Mucosa of stomach (tissue), 1 donor: Measurements from ENCODE around the gene PSKH1.

ENCODE experiments used
- H3K27me3 ChIP-seq: one replicate; pipeline ENCODE4 v1.7.0; 2013; ENCODE audit warnings: mild to moderate bottlenecking, low read length; ENCODE audit not compliant: control insufficient read depth, insufficient read depth
- H3K36me3 ChIP-seq: one replicate; pipeline ENCODE4 v1.7.0; 2013; ENCODE audit warnings: low read length; ENCODE audit not compliant: control insufficient read depth, insufficient read depth
- H3K4me1 ChIP-seq: one replicate; pipeline ENCODE4 v1.7.0; 2013; ENCODE audit warnings: mild to moderate bottlenecking, low read length; ENCODE audit not compliant: control insufficient read depth, insufficient read depth
- H3K4me3 ChIP-seq: one replicate; pipeline ENCODE4 v1.7.0; 2013; ENCODE audit warnings: low read length
- H3K9ac ChIP-seq: one replicate; pipeline ENCODE4 v1.7.0; 2013; ENCODE audit warnings: mild to moderate bottlenecking, low read length, moderate library complexity
- H3K9me3 ChIP-seq: one replicate; pipeline ENCODE4 v1.7.0; 2013; ENCODE audit warnings: mild to moderate bottlenecking, low read length, moderate library complexity; ENCODE audit not compliant: control insufficient read depth
- donor health status: Pancreatic carcinoma.

PSKH1 gene

DNA sequence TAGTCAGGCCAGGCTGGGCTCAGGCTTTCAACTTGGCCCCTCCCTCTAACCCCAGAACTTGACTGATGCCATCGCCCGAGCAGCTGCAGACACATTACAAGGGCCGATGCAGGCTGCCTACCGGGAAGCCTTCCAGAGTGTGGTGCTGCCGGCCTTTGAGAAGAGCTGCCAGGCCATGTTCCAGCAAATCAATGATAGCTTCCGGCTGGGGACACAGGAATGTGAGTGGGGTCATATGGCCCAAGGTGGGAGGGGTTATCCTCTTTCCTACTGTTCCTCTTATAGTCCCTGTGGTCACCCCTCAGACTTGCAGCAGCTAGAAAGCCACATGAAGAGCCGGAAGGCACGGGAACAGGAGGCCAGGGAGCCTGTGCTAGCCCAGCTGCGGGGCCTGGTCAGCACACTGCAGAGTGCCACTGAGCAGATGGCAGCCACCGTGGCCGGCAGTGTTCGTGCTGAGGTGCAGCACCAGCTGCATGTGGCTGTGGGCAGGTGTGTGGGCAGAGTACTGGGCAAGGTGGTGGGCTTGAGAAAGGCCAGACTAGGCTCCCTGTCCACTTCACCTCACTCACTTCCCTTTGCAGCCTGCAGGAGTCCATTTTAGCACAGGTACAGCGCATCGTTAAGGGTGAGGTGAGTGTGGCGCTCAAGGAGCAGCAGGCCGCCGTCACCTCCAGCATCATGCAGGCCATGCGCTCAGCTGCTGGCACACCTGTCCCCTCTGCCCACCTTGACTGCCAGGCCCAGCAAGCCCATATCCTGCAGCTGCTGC lies 10.5 kb upstream of the PSKH1 start:
- H3K27me3 ChIP-seq, result no peaks in the 10 kb centered on the region
- H3K4me3 ChIP-seq, result no peak overlapping the region
- H3K4me1 ChIP-seq, result peaks cover 10% of the 10 kb centered on the region
- peaks cover 48% of the 10 kb centered on the region for H3K36me3 ChIP-seq
- H3K9me3 ChIP-seq, result no peaks in the 10 kb centered on the region
- H3K9ac ChIP-seq, result no peak overlapping the region

DNA sequence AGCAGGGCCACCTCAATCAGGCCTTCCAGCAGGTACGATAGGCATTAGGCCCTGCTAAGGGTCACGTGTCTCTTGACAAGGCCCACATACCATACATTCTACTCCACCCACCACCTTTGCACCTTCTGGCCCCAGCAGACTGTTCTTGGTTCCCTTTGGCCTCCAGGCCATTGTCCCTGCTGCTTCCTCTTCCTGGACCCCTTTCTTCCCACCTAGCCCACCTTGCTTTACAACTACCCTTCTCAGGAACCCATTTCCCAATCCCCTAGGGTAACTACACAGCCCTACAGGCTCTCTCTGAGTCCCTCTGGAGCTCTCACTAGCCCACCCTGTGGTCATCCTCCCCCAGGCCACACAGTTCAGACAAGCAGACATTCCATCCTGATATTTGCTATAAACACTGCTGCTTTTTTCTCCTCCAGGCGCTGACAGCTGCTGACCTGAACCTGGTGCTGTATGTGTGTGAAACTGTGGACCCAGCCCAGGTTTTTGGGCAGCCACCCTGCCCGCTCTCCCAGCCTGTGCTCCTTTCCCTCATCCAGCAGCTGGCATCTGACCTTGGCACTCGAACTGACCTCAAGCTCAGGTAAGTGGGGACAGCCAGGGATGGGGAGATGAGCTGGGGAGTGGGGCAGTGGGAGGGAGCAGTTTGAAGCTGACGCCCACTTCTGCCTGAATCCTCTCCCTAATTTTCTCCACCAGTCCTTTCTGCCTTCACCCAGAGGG lies 9.7 kb upstream of the PSKH1 start:
- H3K4me1 ChIP-seq, result peaks cover 10% of the 10 kb centered on the region
- no peaks in the 10 kb centered on the region for H3K9me3 ChIP-seq
- peaks cover 44% of the 10 kb centered on the region for H3K36me3 ChIP-seq
- H3K27me3 ChIP-seq, result no peaks in the 10 kb centered on the region
- no peak overlapping the region for H3K9ac ChIP-seq
- no peak overlapping the region for H3K4me3 ChIP-seq

DNA sequence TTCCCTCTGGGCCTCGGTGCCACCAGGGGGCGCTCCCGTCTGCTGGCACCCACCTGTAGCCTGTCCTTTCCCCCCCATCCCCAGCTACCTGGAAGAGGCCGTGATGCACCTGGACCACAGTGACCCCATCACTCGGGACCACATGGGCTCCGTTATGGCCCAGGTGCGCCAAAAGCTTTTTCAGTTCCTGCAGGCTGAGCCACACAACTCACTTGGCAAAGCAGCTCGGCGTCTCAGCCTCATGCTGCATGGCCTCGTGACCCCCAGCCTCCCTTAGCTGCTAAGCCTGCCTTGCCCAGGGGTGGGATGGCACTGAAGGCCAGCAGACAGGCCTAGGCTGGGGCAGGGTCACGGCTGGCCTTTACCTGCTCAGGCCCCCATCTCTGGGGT lies 9.2 kb upstream of the PSKH1 start:
- no peaks in the 10 kb centered on the region for H3K9me3 ChIP-seq
- peaks cover 44% of the 10 kb centered on the region for H3K36me3 ChIP-seq
- H3K4me1 ChIP-seq, result peaks cover 10% of the 10 kb centered on the region
- H3K9ac ChIP-seq, result no peak overlapping the region
- H3K27me3 ChIP-seq, result no peaks in the 10 kb centered on the region
- no peak overlapping the region for H3K4me3 ChIP-seq

DNA sequence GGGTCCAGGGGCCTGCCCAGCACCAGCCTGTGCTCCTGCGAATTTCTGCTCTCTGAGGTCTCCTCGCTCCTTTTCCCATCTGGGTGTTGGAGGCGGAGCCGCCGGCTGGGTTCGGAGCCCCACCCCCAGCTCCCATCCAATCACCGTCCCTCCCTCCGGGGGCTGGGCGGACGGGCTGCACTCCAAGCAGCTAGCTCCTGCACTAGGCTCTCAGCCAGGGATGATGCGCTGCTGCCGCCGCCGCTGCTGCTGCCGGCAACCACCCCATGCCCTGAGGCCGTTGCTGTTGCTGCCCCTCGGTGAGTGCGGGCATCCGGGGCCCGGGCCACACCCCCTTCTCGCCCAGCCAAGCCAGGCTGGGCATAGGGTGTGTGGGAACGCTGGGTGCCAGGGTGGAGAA lies 8.4 kb upstream of the PSKH1 start, which contains the start of gene NRN1L:
Gene NRN1L, plus strand, starts transcription at position 202 of the 400 bp plus-strand sequence. Its CDS starts 19 bp downstream, at position 221.
- no peak within 1 kb of the TSS for H3K9ac ChIP-seq
- peaks cover 10% of the 10 kb centered on the region for H3K4me1 ChIP-seq
- no peaks in the 10 kb centered on the region for H3K9me3 ChIP-seq
- no peak within 1 kb of the TSS for H3K4me3 ChIP-seq
- no peaks in the 10 kb centered on the region for H3K27me3 ChIP-seq
- H3K36me3 ChIP-seq, result peaks cover 37% of the 10 kb centered on the region

DNA sequence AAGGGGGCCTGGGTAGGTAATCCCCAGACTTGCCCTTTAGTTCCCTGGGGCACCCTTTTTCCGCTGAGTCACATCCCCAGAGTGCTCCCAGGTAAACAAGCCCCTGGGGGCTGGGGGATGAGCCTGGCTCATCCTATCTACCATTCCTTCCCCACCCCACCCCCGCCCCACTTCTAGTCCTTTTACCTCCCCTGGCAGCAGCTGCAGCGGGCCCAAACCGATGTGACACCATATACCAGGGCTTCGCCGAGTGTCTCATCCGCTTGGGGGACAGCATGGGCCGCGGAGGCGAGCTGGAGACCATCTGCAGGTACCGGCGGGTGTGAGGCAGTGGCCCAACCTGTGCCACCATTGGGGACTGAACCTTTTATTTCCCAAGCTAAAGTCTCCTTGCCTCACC lies 7.5 kb upstream of the PSKH1 start:
- H3K9ac ChIP-seq, result no peak overlapping the region
- peaks cover 29% of the 10 kb centered on the region for H3K36me3 ChIP-seq
- H3K4me3 ChIP-seq, result no peak overlapping the region
- no peaks in the 10 kb centered on the region for H3K9me3 ChIP-seq
- H3K4me1 ChIP-seq, result peaks cover 10% of the 10 kb centered on the region
- no peaks in the 10 kb centered on the region for H3K27me3 ChIP-seq

DNA sequence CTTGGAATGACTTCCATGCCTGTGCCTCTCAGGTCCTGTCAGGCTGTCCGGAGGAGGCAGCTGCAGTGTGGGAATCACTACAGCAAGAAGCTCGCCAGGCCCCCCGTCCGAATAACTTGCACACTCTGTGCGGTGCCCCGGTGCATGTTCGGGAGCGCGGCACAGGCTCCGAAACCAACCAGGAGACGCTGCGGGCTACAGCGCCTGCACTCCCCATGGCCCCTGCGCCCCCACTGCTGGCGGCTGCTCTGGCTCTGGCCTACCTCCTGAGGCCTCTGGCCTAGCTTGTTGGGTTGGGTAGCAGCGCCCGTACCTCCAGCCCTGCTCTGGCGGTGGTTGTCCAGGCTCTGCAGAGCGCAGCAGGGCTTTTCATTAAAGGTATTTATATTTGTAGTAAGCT lies 7.1 kb upstream of the PSKH1 start:
- peaks cover 10% of the 10 kb centered on the region for H3K4me1 ChIP-seq

DNA sequence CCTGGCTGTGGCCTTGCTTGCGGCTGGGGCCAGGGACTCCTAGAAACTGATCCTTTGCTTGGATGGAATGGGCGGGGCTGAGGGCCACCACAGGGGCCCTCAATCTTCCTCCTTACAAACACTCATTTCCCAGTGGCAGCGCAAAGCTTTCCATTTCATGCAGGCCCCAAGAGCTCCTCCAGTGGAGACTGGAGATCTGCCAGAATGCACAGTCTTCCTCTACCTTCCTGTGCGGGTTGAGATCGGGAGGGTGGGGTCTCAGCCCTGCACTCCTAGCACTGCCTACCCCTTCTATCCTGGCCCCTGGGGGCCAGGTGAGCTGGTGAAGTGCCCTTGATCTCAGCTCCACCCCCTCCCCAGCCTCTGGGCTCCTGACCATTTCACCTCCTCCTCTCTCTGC lies 6.7 kb upstream of the PSKH1 start:
- peaks cover 10% of the 10 kb centered on the region for H3K4me1 ChIP-seq
- peaks cover 21% of the 10 kb centered on the region for H3K36me3 ChIP-seq
- no peak overlapping the region for H3K9ac ChIP-seq
- H3K9me3 ChIP-seq, result no peaks in the 10 kb centered on the region
- no peak overlapping the region for H3K4me3 ChIP-seq
- H3K27me3 ChIP-seq, result no peaks in the 10 kb centered on the region

More for the DNA sequence above, 7.1 kb upstream of the PSKH1 start:
- Histone ChIP-seq H3K9me3 (no peaks in the 10 kb centered on the region), H3K36me3 (peaks cover 25% of the 10 kb centered on the region), H3K4me3 (no peak overlapping the region), H3K27me3 (no peaks in the 10 kb centered on the region), H3K9ac (no peak overlapping the region)

DNA sequence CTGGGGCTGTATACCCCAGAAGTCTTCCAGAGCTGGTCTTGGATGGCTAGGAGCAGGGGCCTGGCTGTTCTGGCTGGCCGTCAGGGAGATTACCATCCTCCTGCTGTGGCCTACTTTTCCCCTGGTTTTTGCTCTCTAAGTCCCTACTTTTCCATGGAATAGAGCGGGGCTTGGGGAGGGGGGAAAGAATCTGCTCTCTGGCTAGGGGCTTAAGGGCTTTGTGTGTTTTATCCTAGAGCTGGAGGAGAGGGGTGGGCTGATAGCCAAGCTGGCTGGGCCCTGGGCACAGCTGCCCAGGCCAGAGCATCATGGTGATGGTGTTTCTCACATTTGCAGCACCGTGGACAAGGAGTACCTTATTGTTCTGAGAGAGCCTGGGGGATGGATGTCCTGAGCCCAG lies 4.7 kb upstream of the PSKH1 start:
- Histone ChIP-seq H3K4me1 (peaks cover 4% of the 10 kb centered on the region), H3K4me3 (no peak overlapping the region), H3K9ac (no peak overlapping the region), H3K27me3 (no peaks in the 10 kb centered on the region), H3K9me3 (no peaks in the 10 kb centered on the region), H3K36me3 (peaks cover 6% of the 10 kb centered on the region)

DNA sequence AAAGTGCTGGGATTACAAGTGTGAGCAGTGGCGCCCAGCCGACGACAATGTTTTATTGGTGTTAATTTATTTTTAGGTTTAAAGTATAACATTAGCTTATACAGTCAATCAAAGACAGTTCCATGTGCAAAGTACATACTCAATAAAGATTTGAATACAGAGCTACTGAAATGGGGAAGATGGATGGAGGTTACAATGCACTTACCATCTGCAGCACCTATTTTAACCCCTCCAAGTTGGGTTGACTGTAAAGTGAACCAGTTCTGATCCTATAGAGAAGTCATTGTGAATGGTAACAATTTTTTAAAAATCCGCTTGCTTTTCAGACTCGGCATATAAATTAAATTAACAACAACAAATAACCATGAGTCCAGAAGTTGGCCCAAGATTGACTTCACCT lies 679 bp upstream of the PSKH1 start:
- Histone ChIP-seq H3K36me3 (no peaks in the 10 kb centered on the region), H3K4me1 (peaks cover 21% of the 10 kb centered on the region), H3K9ac (peak overlapping the region; percentile 64), H3K9me3 (no peaks in the 10 kb centered on the region), H3K27me3 (no peaks in the 10 kb centered on the region), H3K4me3 (peak overlapping the region; percentile 33)

DNA sequence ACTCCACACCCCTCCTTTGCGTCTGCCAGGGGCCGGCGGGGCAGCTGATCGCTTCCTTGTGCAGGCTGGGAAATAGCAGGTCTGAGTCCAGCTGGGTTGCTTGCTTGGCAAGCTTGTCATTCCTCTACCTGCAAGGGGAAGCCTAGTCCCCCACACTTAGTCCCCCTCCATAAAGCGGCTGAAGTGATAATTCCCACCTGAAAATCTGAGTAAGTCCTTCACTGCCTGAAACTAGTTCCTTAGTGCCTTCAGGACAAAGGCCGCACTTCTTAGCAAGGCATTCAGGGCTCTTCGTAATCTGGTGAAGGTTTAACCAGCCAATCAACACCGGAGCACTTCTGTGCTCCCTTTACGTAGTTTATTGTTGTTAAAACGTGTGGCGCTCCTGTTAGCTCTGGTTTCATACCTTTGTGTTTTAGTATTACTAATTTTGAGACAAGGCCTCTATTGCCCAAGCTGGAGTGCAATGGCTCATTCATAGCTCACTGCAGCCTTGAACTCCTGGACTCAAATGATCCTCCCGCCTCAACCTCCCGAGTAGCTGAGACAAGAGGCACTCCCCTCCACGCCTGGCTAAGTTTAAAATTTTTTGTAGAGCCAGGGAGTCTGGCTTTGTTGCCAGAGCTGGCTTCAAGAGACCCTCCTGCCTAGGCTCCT lies 817 bp downstream of the PSKH1 start:
- Histone ChIP-seq H3K4me1 (peaks cover 21% of the 10 kb centered on the region), H3K27me3 (no peaks in the 10 kb centered on the region), H3K4me3 (peak overlapping the region; percentile 90), H3K9me3 (no peaks in the 10 kb centered on the region), H3K9ac (peak overlapping the region; percentile 96), H3K36me3 (no peaks in the 10 kb centered on the region)

DNA sequence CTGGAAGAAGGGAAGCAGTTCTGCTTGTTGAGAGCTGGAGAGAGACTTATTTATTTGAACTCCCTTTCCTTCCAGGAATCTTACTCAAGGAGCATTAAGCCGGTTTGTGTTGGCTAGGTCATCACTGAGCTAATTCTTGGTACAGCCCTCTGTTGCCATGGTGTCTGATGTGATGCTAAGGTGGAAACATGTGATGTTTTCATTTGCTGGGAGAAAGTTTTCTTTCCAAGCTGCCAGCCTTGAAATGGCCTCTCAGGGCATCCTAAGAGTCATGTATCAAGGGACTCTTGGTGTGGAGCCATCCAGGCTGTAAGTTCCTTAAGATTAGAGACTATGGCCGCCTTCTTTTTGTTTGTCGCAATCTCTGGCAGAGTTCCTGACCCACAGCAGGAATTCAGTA lies 4.2 kb downstream of the PSKH1 start:
- H3K9ac ChIP-seq, result no peak overlapping the region
- no peaks in the 10 kb centered on the region for H3K36me3 ChIP-seq
- H3K4me1 ChIP-seq, result peaks cover 24% of the 10 kb centered on the region
- H3K27me3 ChIP-seq, result no peaks in the 10 kb centered on the region
- H3K9me3 ChIP-seq, result no peaks in the 10 kb centered on the region
- no peak overlapping the region for H3K4me3 ChIP-seq

DNA sequence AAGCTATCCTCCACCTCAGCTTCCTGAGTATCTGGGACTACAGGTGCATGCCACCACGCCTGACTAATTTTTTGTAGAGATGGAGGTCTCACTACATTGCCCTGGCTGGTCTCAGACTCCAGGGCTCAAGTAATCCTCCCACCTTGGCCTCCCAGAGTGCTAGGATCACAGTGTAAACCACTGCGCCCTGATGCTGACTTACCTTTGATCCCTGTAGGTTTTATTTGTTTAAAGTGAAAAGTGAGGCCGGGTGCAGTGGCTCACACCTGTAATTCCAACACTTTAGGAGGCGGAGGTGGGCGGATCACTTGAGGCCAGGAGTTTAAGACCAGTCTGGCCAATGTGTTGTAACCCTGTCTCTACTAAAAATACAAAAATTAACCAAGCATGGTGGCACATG lies 8.7 kb downstream of the PSKH1 start:
- H3K9ac ChIP-seq, result no peak overlapping the region
- H3K4me3 ChIP-seq, result no peak overlapping the region
- H3K4me1 ChIP-seq, result peaks cover 8% of the 10 kb centered on the region
- no peaks in the 10 kb centered on the region for H3K27me3 ChIP-seq
- H3K36me3 ChIP-seq, result no peaks in the 10 kb centered on the region
- H3K9me3 ChIP-seq, result no peaks in the 10 kb centered on the region
